Stimulated activated CD8-positive, alpha-beta memory T cell treated with anti-CD3 and anti-CD28 coated beads, Interleukin-15, amount 100 ng/mL, for 4 hours (primary cell): ENCODE data around the gene TPK1.

ENCODE experiments used
- DNase-seq, 2 donors: peaks; one replicate each; pipeline ENCODE4 v3.0.0-alpha.2; 2020; ENCODE audit warnings: low read depth in 2 of 2

The TPK1 gene

GRCh38 chr7:144528536-144529045 is 307.3 kb downstream of the TPK1 start:
- no peak for DNase-seq

DNA sequence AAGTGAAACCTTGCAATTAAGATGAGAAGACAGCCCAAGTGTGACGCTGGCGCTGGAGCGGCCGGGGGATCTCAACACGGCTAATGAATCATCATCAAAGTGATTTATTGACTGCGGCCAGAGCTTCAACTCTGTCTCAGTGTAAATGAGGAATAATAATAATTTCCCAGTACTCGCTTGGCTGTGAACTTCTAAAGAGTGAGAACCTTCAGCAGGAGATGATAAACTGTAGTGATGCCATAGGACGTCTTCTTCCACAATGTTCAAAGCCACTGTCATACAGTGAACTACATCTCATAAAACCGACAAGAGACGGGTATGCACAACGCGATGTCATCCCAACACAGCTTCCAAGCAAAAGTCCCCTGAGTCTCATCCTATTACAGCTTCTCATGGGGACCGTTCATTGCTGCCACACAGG is 308.8 kb downstream of the TPK1 start:
- DNase-seq = no peak

DNA sequence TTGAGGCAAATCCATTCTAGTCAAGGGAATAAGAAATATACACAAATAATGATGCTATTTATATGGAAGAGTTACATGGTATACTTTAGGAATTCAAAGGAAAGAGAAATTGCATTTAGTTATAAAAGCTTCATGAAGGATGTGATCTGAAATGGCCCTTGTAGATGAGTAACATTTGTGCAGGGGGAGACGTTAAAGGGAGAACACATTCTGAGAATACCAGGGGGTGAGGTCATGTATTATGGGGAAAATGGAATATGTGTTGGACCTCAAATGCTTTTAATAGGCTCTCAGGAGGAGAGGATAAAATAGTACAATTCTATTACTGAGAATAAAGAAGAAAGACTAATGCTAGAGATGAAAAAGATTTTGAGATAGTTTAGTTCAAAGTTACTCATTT is 309.9 kb downstream of the TPK1 start:
- no peak for DNase-seq

GRCh38 chr7:144524271-144524670 is 311.6 kb downstream of the TPK1 start:
- no peak for DNase-seq

DNA sequence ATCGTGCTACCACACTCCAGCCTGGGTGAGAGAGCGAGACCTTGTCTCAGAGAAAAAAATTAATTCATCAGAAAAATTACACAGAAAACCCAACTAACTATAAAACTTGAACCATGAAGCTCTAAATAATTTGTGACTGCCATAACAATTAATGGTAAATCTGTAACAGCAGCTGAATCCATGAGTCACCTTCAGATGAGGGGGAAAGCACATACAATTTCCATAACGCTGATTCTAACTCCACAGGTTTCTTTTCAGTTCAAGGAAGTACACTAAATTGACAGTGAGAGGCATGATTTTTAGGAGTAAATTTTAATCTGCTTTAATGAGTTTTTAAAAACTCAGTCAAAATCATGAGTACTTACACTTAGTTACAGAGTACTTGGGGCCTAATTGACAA is 312.2 kb downstream of the TPK1 start:
- DNase-seq = no peak

DNA sequence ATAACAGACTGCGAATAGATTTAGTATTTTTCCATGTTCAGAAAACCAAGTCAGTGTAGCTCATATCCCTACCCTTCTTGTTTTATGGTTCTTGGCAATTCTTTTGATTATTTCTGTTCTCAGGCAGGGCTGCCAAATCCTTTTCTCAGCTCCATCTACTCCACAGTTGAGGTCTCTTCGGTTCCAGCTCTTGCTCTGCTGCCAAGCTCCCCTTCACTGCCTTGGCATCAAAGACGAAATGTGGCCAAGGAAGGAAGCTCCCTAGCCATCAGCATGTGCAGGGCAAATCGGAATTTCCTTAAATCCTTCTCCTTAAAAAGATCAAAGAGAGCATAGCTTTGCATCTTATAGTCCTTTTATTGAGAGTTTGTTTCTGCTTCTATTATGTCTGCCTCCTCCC is 315.9 kb downstream of the TPK1 start:
- DNase-seq = no peak

DNA sequence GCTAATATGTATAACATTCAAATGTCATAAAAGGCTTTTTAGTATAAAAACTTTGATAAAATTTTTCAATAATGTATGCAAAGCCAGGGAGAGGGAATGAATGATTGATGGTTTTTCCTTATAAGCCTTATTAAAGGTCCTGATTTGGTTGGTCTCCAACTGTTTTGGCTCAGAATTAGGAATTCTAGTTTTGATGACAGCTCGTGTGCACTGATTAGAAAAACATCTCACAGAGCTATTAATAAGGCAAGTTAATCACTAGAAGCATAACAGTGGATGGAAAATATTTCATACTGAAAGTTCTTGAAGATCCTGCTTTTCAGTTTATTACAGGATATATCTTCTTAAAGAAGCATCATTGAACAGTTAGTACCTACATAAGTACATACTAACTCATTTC is 317.5 kb downstream of the TPK1 start:
- DNase-seq = no peak

DNA sequence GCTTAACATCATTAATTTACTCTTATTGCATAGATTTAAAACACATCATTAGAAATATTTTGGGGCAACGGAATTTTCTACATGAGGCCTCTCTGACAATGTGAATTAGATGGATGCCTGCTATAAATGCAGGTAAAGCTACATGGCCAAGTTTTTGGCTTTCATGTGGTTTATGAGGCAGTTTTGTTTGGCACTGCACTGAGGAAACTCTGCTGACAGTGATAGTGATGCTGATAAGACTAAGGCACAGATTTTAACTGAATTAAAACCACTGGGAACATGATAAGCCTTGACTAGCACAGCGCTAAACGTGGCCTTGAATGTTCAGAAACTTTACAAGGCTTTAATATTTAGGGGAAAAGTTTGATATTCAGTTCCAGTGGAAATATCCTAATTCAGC is 318.1 kb downstream of the TPK1 start:
- DNase-seq = no peak

- DNase-seq = no peak
These were observed 318.9 kb downstream of the TPK1 start for GRCh38 chr7:144516729-144517525.

DNA sequence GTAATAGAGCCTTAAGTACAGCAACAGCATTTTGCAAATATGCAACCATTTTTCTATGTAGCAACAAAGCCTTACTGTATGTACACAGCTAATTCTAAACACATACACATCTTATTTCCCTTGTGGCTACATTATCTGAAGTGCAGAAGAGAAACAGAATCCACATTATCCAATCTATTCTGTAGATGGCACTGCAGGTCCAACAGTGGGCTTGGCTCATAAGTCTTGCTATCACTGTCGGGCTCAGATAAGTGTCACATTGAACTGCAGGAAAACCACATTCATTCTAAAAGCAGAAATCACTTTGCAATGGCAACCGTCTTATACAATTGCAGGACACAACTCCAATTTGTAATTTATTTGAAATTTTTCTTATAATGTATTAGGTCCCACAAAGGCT is 322.5 kb downstream of the TPK1 start:
- no peak for DNase-seq

DNA sequence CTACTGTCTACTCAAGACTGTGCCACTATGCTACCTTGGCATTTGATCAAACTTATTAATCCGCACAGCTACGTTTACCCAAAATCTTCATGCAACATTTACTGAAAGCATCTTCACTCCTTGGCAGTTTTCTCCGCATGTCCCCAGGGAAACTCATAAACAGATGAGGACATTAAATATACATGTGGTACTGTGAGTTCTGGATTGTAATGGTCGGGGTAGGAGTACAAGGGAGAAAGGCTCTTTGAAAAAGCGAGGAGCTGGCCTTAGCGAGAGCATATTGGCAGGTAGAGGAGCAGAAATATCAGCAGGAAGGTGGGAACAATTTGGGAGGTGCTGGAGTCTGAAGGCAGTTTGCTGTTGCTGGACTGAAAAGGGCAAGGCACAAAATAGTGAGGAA is 325.2 kb downstream of the TPK1 start:
- no peak for DNase-seq

- no peak for DNase-seq
These were observed 327.2 kb downstream of the TPK1 start for GRCh38 chr7:144508702-144509101.

DNA sequence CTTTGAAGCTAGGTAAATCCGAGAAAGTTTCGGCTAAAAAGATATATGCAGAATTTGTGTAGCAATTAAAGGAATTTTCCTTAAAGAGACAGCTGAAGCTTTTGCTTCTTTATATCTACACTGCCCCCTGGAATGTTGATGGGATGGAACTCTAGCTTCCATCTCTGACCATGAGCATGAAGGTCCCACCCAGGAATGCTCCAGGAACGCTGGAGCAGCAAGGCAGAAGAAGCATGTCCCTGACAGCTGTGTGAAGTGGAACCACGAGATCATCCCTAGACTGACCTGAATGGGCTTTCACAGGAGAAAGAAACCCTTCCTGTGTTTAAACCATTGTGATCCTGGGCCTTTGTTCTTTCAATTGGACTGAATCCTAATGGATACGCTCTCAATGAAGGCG is 332.6 kb downstream of the TPK1 start:
- DNase-seq = no peak

GRCh38 chr7:144500225-144500624 is 335.6 kb downstream of the TPK1 start:
- no peak for DNase-seq

DNA sequence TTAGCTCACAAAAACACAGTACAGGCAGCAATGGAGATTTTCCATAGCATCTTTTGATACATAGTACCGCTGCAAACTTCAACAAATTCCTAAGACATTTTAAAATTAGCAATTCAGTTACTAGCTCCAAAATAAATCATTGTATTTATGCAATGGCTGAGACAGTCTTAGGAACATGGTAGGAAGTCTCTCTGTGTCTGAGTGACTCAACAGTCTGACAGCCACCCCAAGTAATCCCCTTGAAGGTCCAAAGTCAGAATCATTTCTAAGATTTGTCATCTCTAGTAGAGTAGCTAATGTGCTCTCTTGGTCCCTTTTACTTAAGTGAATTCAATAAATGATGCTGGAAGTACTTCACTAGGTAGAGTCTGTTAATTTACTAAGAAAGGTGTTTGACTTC is 338.6 kb downstream of the TPK1 start:
- DNase-seq = no peak

DNA sequence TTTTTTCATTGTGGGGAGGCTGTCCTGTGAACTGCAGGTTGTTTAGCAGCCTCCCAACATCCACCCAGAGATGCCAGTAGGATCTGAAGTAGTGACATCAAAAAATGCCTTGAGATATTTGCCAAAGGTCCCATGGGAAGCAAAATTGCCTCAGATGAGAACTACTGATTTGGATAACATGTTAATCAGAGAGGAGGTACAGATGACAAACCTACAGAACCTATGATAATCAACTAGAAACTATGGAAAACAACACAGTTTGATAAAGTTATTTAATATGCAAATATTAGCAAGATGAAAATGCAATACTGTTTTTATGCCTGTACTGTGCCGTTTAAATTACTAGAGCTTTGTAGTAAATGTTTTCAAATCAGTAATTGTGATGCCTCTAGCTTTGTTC is 341.5 kb downstream of the TPK1 start:
- no peak for DNase-seq

GRCh38 chr7:144489504-144489903 is 346.3 kb downstream of the TPK1 start:
- no peak for DNase-seq

DNA sequence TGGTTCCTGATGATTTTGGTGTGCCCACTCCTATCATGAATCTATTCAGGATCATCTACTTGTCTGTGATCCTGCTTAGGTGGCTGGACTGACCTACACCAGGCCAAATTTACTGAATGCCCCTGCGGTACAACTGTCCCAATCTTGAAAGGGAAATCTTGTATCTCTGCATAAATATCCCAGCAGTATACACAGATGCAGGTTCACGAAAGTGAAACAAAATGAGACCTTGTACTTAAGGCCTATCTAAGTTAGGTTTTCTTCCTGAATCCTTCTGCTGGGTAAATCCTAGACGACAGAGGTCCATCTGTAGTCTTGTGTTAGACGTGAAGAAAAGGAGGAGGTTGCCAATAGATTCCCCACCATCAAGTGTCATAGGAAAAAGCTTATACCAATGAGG is 346.9 kb downstream of the TPK1 start:
- no peak for DNase-seq

GRCh38 chr7:144487901-144488300 is 348.0 kb downstream of the TPK1 start:
- DNase-seq = no peak

DNA sequence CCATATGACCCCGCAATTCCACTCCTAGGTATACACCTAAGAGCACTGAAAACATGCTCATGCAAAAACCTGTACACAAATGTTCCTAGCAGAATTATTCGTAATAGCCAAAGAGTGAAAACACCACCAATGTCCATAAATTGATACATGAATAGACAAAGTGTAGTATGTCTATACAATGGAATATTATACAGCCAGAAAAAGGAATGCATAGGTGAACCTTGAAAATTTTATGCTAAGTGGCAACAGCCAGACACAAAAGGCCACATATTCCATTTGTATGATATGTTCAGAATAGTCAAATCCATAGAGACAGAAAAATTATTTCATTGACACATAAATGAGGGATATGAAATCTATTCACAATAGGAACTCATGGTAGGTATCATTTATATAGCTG is 351.4 kb downstream of the TPK1 start:
- no peak for DNase-seq

DNA sequence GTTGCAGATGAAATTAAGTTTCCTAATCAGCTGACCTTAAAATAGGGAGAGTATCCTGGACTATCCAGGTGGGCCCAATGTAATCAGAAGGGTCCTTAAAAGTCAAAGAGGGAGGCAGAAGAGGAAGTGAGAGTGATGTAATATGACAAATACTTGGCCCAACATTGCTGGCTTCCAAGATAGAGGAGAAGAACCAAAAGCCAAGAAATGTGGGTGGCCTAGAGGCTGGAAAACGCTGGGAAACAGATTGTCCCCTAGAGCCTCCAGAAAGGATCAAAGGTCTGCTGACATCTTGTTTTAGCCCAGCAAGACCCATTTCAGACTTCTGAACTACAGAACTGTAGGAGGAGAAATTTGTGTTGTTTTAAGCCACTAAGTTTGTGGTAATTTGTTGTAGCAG is 352.7 kb downstream of the TPK1 start:
- DNase-seq = no peak

GRCh38 chr7:144481833-144482232 is 354.0 kb downstream of the TPK1 start:
- DNase-seq = no peak

- DNase-seq = no peak
These were observed 358.5 kb downstream of the TPK1 start for GRCh38 chr7:144477348-144477747.
